Stomach smooth muscle (tissue), 2 donors: Measurements from ENCODE around the gene ASXL1.
"Not testable (repeated sequence)": the region's sequence is repeated elsewhere in the genome, so short reads cannot be mapped to it uniquely, and the experiment has no call there.

Experiments
- H3K27ac ChIP-seq: one replicate; pipeline ENCODE4 v1.7.0; 2013; ENCODE audit warnings: mild to moderate bottlenecking, low read length, inconsistent platforms
- H3K27me3 ChIP-seq, 2 donors: one replicate each; pipeline ENCODE4 v1.7.0; 2013; ENCODE audit warnings: low read length in 2 of 2; ENCODE audit not compliant: insufficient read depth in 2 of 2, control insufficient read depth in 1 of 2
- H3K36me3 ChIP-seq, 2 donors: one replicate each; pipeline ENCODE4 v1.7.0; 2013; ENCODE audit warnings: low read length in 2 of 2; ENCODE audit not compliant: control insufficient read depth in 2 of 2, insufficient read depth in 2 of 2
- H3K4me1 ChIP-seq: one replicate; pipeline ENCODE4 v1.7.0; 2013; ENCODE audit warnings: low read length; ENCODE audit not compliant: control insufficient read depth, insufficient read depth
- H3K4me3 ChIP-seq, 2 donors: one replicate each; pipeline ENCODE4 v1.7.0; 2013; ENCODE audit warnings: low read length in 2 of 2
- H3K9ac ChIP-seq, 2 donors: one replicate each; pipeline ENCODE4 v1.7.0; 2013; ENCODE audit warnings: low read length in 2 of 2, mild to moderate bottlenecking in 1 of 2
- H3K9me3 ChIP-seq, 2 donors: one replicate each; pipeline ENCODE4 v1.7.0; 2013; ENCODE audit warnings: low read length in 2 of 2; ENCODE audit not compliant: control insufficient read depth in 2 of 2
- donor health status: healthy.
- donor health status: Pancreatic carcinoma.

Gene ASXL1

GRCh38 chr20:32383441-32383840 lies 25.3 kb downstream of the ASXL1 start:
- not testable (repeated sequence) for H3K36me3 ChIP-seq, H3K9me3 ChIP-seq, H3K9ac ChIP-seq, H3K4me3 ChIP-seq, H3K27ac ChIP-seq, H3K4me1 ChIP-seq, H3K27me3 ChIP-seq

DNA sequence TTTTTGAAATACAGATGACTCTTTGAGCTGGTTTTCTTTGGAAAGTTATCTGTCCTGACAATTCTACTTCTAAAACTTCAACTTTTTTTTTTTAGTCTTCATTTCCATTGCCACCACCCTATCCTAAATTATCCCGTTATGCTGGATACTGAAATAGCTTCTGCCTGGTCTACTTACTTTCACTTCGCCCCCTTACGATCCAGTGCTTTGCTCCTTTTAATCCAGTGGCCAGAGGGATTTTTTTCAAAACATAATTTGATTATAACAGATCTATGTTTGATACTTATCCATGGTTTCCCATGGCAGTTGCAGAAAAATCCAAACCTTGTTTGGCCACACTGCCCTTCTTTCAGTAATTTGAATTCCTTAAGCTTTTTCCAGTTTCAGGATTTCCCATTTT lies 27.4 kb downstream of the ASXL1 start:
- no peaks in the 10 kb centered on the region for H3K9me3 ChIP-seq
- H3K36me3 ChIP-seq, result no peaks in the 10 kb centered on the region
- peaks cover 4% of the 10 kb centered on the region for H3K4me1 ChIP-seq
- peak overlapping the region; percentile 53 to 60 for H3K4me3 ChIP-seq
- peak overlapping the region; percentile 21 to 31 for H3K9ac ChIP-seq
- H3K27ac ChIP-seq, result peak overlapping the region; percentile 56
- H3K27me3 ChIP-seq, result no peaks in the 10 kb centered on the region

DNA sequence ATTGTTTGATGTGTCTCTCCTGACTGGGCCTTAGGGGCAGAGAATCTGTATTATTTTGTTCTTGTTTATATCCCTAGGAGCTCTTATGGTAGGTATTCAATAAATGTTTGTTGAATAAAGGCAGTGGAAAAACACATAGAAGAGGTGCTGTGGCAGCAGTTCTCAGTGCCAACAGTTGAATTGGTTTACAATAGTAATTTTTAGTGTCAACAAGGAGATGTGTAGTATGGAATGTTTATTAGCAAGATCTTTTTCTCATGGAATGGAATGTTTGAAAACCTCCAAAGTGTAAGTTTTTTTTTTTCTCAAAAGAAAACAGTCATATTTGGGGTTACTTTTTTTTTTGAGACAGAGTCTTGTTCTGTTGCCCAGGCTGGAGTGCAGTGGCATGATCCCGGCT lies 28.0 kb downstream of the ASXL1 start:
- Histone ChIP-seq H3K27me3 (no peaks in the 10 kb centered on the region), H3K9me3 (no peaks in the 10 kb centered on the region), H3K27ac (peak overlapping the region; percentile 56), H3K4me1 (peaks cover 4% of the 10 kb centered on the region), H3K36me3 (peaks cover 0 to 3% of the 10 kb centered on the region in 2 donors), H3K4me3 (peak overlapping the region; percentile 53 to 60), H3K9ac (peak overlapping the region; percentile 21 to 31)

DNA sequence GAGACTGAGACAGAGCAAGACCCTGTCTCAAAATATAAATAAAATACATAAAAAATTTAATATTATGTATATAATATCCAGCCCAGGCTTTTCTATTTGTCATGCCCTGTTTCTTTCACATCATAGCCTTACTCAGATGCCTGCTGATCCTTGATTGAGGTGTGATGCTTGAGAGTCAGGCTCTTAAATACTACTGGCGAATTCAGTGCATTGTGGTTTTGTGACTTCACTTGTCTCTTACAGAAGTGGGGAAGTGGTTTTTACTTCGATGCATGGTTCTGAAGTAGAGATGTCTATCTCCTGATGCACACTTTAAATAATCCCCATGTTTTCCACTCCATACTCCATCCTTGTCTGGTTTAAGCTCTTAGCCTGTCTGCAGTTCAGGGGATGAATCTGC lies 29.1 kb downstream of the ASXL1 start:
- no peak overlapping the region for H3K27ac ChIP-seq
- no peaks in the 10 kb centered on the region for H3K9me3 ChIP-seq
- H3K4me1 ChIP-seq, result peaks cover 4% of the 10 kb centered on the region
- no peak overlapping the region for H3K4me3 ChIP-seq
- H3K36me3 ChIP-seq, result peaks cover 0 to 6% of the 10 kb centered on the region in 2 donors
- no peak overlapping the region for H3K9ac ChIP-seq
- H3K27me3 ChIP-seq, result no peaks in the 10 kb centered on the region

GRCh38 chr20:32391003-32391402 lies 32.9 kb downstream of the ASXL1 start:
- Histone ChIP-seq H3K4me1 (no peaks in the 10 kb centered on the region), H3K27me3 (no peaks in the 10 kb centered on the region), H3K9me3 (no peaks in the 10 kb centered on the region), H3K4me3 (no peak overlapping the region), H3K9ac (no peak overlapping the region), H3K27ac (no peak overlapping the region), H3K36me3 (peaks cover 0 to 6% of the 10 kb centered on the region in 2 donors)

DNA sequence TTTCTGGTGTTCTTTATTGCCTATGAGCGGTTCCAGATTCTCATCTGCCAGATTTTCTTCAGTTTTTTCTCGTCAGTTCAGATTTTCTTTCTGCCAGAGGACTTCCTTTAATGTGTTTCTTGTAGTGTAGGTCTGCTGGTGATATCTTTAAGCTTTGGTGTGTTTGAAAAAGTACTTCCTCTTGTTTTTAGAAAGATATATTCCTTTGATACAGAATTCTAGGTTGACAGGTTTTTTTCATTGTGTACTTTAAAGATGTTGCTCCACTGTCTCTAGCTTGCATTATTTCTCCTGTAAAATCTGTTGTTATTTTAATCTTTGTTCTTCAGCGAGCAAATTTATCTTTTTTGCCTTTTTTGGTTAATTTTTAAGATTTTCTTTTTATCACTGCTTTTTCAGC lies 36.9 kb downstream of the ASXL1 start:
- peaks cover 1 to 6% of the 10 kb centered on the region in 2 donors for H3K36me3 ChIP-seq
- H3K9me3 ChIP-seq, result no peaks in the 10 kb centered on the region
- H3K27ac ChIP-seq, result no peak overlapping the region
- no peaks in the 10 kb centered on the region for H3K4me1 ChIP-seq
- no peaks in the 10 kb centered on the region for H3K27me3 ChIP-seq
- H3K4me3 ChIP-seq, result no peak overlapping the region
- no peak overlapping the region for H3K9ac ChIP-seq

- Histone ChIP-seq H3K9me3 (no peaks in the 10 kb centered on the region), H3K36me3 (peaks cover 0 to 4% of the 10 kb centered on the region in 2 donors)
Observed at GRCh38 chr20:32396646-32397160, 38.6 kb downstream of the ASXL1 start.

GRCh38 chr20:32397567-32398084 lies 39.5 kb downstream of the ASXL1 start:
- no peaks in the 10 kb centered on the region for H3K9me3 ChIP-seq
- no peak overlapping the region for H3K9ac ChIP-seq
- no peak overlapping the region for H3K27ac ChIP-seq
- H3K36me3 ChIP-seq, result peaks cover 0 to 4% of the 10 kb centered on the region in 2 donors
- H3K4me1 ChIP-seq, result no peaks in the 10 kb centered on the region
- no peak overlapping the region for H3K4me3 ChIP-seq
- H3K27me3 ChIP-seq, result no peaks in the 10 kb centered on the region

More at GRCh38 chr20:32396646-32397160, 38.6 kb downstream of the ASXL1 start:
- Histone ChIP-seq H3K9ac (no peak overlapping the region), H3K27me3 (no peaks in the 10 kb centered on the region), H3K27ac (no peak overlapping the region), H3K4me3 (no peak overlapping the region), H3K4me1 (no peaks in the 10 kb centered on the region)

DNA sequence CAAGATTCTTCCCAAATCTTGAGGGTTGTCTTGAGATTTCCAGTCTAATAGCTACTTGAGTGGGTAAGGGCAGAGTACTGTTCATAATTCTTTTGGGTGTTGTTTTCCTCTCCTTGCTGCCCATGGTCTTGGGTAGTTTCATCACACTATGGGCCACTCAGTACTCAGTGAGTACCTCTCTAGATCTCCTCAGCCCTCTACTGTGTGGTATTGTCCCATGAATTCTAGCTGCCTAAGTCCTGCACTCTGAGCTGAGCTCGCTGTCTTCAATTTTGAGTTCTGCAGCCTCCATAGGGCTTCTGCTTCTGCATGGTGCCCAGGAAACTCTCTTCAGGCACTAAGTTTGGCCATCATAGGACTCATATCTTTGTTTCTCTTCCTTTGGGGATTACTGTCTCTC lies 42.3 kb downstream of the ASXL1 start:
- Histone ChIP-seq H3K4me3 (no peak overlapping the region), H3K27me3 (no peaks in the 10 kb centered on the region), H3K9me3 (no peaks in the 10 kb centered on the region), H3K9ac (no peak overlapping the region), H3K27ac (no peak overlapping the region), H3K4me1 (no peaks in the 10 kb centered on the region), H3K36me3 (peaks cover 0 to 4% of the 10 kb centered on the region in 2 donors)

GRCh38 chr20:32404017-32404416 lies 45.9 kb downstream of the ASXL1 start:
- Histone ChIP-seq H3K36me3 (peaks cover 2 to 7% of the 10 kb centered on the region in 2 donors), H3K27me3 (no peaks in the 10 kb centered on the region), H3K4me3 (no peak overlapping the region), H3K4me1 (no peaks in the 10 kb centered on the region), H3K9me3 (no peaks in the 10 kb centered on the region), H3K9ac (no peak overlapping the region), H3K27ac (no peak overlapping the region)

GRCh38 chr20:32406701-32407100 lies 48.6 kb downstream of the ASXL1 start:
- H3K4me3 ChIP-seq, result no peak overlapping the region
- H3K4me1 ChIP-seq, result no peaks in the 10 kb centered on the region
- no peak overlapping the region for H3K27ac ChIP-seq
- peaks cover 3 to 4% of the 10 kb centered on the region in 2 donors for H3K36me3 ChIP-seq
- no peaks in the 10 kb centered on the region for H3K27me3 ChIP-seq
- no peak overlapping the region for H3K9ac ChIP-seq
- no peaks in the 10 kb centered on the region for H3K9me3 ChIP-seq
